Measurements from ENCODE around the gene C20orf141.

- TF ChIP-seq CTCF (IDR thresholded peaks at IDR 0.05) (no peak), EP300 (IDR thresholded peaks at IDR 0.05) (no peak), POLR2A (IDR thresholded peaks at IDR 0.05) (no peak), POLR2AphosphoS5 (IDR thresholded peaks at IDR 0.05) (no peak)
These were observed 19.8 kb downstream of the C20orf141 start for GRCh38 chr20:2834401-2835110.
